OCI-M2 (cell line): ENCODE measurements around the gene DCTPP1.

Source experiments
- DNase-seq: peaks from one replicate; lab custom pipeline; 2025; ENCODE audit not compliant: unreplicated experiment; lab: John Stamatoyannopoulos, UW

DCTPP1 gene

DNA sequence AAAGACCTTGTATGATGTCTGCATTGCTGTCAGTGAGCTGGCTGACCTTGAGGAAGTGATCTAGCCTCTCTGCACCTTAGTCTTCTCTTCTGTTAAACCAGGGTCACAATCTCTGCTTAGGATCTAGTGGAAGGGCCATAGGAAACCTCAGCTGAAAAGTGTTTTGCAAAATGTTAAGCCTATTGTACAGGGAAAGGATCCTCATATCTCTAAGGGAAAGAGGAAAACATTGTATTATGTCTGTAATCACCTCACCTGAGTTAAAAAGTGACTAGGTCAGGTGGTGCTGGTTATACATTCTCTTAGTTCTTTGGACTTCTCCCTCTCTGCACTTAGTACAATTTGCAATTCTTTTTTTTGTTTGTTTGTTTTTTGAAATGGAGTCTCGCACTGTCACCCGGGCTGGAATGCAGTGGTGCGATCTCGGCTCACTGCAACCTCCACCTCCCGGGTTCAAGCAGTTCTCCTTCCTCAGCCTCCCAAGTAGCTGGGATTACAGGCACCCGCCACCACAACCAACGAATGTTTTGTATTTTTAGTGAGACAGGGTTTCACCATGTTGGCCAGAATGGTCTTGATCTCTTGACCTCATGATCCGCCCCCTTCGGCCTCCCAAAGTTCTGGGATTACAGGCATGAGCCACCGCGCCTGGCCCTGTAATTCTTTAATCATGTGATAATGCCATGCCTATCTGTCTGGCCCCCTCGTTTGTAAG, 17.8 kb upstream of the DCTPP1 start:
- no peak for DNase-seq

DNA sequence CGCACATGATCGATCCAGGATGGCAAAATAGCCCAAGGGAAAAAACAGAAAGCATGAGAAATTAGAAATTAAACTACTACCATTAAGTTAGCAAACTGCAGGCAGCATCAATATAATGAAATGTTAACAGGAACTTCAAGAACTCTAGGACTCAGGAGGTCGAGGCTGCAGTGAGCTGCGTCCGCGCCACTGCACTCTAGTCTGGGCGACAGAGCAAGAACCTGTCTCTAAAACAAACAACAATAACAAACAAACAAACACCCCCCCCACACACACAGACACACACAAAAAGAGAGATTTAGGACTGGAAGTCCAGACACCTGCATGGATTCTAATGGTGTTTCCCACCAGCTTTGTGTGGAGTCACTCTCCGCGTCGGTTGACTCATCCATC, 16.4 kb upstream of the DCTPP1 start:
- DNase-seq: no peak

GRCh38 chr16:30445408-30446202, 15.8 kb upstream of the DCTPP1 start, which contains the start of gene SEPHS2:
TSS of gene SEPHS2 (minus strand) at chr16:30445874. CDS start at chr16:30445727, 147 bp downstream.
- DNase-seq: peak; percentile 96

GRCh38 chr16:30445149-30445407, 15.2 kb upstream of the DCTPP1 start:
- DNase-seq: no peak

DNA sequence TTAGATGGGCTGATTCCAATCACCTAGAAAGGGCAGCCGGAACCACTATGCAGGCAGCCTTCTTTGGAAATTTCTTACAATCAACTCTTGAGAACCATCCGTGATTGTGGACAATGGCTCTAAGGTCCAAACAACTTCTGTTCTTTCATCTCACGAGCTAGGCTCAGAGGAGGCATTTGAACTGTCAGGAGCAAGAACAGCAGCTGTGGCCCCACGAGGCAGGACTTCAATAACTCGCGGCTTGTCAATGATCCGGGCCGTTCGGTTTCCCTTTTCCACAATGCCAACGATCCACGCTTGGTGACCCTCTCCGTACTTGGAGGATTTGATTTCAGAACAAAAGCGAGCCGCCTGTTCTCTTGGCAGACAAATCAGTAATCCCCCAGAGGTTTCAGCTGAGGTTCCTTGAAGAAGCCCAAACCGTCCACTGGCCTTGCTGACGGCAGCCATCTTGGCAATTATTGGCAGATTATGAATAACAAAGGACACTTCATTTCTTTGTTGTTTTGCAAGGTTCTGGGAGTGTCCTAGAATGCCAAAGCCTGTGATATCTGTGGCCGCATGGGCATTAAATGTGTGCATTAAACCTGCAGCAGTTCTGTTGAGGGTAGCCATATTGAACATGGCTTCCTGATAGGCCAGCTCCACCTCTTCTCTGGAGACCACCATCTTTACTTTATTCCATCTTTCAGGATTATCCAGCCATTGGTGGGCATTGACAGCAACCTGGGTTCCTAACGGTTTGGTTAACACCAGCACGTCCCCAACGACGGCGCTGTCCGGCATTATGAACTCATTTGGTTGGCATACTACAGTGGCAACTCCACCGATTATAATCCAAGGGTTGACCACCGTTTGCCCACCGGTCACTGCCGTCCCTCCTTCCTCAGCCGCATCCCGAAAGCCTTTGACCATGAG, 14.7 kb upstream of the DCTPP1 start:
- no peak for DNase-seq

GRCh38 chr16:30443631-30444030, 13.8 kb upstream of the DCTPP1 start:
- DNase-seq: no peak

GRCh38 chr16:30439720-30440348, 10.0 kb upstream of the DCTPP1 start:
- DNase-seq: no peak

GRCh38 chr16:30438835-30439234, 9.0 kb upstream of the DCTPP1 start:
- no peak for DNase-seq

- no peak for DNase-seq
Measured at GRCh38 chr16:30437511-30438046, 7.7 kb upstream of the DCTPP1 start.

DNA sequence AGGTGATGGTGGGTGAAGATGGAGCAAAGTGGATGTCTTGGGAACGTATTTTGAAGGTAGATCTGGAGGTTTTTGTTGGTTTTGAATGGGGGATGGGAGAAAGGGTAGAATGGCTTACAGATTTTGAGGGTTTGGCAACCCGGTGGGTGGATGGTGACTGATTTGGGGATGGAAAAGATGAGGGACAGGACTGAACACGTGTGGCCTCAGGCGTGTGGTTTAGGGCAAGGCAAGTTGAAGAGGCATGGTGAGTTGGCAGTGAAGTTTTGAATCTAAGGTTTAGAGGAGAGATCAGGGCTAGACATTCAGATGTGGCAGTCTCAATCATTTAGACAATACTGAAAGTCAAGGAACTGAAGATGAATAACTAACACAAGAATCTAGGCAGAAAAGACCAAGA, 5.0 kb upstream of the DCTPP1 start:
- DNase-seq: no peak

DNA sequence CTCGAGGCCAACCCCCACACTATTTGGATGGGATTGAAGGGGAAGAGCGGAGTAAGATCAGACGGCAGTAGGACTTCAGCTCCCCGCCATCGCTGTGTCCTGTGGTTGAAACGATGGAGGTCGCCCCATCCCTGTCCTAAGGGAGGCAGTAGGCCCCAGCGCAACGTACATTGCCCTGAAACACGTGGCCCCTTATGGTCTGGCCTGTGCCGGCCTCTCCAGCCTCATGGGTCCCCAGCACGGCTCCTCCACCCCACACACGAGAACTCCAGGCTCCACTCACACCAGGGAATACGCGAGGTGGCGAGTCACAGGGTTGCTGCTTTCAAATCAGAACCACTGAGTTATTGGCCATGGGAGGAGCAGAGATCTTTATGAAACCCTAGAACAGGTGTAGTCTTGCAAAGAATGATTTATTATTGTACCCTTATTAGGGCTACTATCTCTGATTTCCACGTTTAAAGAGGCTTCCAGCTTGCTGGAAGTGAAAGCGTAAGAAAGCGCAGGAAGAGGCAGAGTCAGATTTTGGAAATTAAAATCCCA, 669 bp upstream of the DCTPP1 start:
- no peak for DNase-seq

DNA sequence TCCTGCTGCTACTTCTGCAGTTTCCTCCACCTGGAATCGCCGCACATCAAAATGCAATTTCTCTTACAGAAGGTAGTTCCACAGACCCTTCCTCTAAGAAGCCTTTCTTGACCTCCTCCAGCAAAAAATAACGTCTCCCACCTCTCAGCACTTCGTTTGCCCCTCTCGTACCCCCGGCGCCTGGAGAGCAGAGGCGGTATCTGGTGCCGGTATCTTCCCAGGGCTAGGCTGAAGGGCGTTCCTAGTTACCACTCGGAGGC, 482 bp downstream of the DCTPP1 start:
- no peak for DNase-seq

DNA sequence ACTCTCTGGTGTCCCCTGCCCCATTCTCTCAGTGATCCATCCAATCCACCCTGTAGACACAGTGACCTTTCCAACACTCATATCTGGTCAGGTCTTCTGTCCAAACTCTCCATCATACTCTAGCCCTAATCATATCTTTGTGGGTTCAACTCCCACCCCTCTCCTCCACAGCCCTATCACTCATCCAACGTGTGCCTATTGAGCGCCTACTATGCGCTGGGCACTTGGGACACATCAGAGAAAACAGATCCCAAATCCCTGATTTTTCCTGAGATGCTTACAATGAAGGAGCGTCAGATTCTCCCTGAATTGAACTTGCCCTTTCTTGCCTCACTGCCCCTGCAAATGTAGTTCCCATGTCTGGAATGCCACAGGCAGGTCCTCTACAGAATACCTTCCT, 1.8 kb downstream of the DCTPP1 start:
- no peak for DNase-seq

DNA sequence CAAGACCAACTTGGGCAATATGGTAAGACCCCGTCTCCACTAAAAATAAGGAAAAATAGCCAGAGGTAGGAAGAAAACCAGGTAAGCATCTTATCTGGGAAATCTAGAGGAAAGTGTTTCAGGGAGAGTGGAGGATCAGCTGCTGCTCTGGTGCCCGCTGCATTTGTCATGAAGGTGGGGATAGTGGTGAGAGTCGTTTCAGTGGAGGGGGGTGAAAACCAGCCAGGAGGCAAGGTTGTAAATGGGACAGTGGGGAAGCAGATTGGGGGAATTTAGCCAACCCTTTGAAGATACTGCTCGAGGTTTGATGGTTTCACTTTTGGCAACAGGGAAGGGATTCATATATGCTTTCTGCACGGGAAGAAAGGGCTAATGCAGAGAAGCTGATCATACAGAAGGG, 8.8 kb downstream of the DCTPP1 start:
- DNase-seq: no peak

DNA sequence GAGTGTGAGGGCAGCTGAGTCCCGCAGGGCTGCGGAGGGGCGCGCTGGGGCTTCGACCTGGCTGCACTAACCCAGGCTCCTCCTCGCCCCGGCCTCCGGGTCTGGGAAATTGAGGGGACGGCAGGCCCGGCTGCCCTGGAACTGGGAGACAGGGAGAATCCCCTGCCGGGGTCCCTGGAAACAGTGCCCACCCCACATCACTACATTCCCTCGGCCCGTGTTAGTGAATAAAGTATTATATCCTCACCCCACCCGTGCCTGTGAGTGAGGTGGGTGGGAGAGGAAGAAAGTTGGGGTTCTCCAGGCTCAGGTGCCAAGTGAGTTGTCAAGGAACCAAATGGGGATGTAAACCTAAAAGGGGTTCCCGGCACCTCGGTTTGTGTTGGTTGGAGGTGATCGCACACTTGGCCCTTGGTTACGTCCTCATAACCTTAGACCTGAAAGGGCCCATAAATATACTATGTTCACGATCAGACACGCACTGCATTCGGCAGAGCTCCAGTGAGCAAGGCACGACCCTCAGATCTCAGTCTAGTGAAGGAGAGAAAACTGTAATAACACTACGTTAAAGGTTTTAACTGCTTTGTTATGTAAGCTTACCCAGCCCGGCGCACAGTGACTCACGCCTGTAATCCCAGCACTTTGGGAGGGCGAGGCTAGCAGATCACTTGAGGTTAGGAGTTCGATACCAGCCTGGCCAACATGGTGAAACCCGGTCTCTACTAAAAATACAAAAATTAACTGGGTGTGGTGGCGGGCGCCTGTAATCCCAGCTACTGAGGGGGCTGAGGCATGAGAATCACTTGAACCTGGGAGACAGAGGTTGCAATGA, 11.3 kb downstream of the DCTPP1 start:
- no peak for DNase-seq

DNA sequence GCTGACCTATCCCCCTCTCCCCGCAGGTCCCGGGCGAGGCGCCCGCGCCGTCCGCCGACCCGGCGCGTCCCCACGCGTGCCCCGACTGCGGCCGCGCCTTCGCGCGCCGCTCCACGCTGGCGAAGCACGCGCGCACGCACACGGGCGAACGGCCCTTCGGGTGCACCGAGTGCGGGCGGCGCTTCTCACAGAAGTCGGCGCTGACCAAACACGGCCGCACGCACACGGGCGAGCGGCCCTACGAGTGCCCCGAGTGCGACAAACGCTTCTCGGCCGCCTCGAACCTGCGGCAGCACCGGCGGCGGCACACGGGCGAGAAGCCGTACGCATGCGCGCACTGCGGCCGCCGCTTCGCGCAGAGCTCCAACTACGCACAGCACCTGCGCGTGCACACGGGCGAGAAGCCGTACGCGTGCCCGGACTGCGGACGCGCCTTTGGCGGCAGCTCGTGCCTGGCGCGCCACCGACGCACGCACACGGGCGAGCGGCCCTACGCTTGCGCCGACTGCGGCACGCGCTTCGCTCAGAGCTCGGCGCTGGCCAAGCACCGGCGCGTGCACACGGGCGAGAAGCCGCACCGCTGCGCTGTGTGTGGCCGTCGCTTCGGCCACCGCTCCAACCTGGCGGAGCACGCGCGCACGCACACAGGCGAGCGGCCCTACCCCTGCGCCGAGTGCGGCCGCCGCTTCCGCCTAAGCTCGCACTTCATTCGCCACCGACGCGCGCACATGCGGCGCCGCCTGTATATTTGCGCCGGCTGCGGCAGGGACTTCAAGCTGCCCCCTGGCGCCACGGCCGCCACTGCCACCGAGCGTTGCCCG, 12.1 kb downstream of the DCTPP1 start:
- no peak for DNase-seq

DNA sequence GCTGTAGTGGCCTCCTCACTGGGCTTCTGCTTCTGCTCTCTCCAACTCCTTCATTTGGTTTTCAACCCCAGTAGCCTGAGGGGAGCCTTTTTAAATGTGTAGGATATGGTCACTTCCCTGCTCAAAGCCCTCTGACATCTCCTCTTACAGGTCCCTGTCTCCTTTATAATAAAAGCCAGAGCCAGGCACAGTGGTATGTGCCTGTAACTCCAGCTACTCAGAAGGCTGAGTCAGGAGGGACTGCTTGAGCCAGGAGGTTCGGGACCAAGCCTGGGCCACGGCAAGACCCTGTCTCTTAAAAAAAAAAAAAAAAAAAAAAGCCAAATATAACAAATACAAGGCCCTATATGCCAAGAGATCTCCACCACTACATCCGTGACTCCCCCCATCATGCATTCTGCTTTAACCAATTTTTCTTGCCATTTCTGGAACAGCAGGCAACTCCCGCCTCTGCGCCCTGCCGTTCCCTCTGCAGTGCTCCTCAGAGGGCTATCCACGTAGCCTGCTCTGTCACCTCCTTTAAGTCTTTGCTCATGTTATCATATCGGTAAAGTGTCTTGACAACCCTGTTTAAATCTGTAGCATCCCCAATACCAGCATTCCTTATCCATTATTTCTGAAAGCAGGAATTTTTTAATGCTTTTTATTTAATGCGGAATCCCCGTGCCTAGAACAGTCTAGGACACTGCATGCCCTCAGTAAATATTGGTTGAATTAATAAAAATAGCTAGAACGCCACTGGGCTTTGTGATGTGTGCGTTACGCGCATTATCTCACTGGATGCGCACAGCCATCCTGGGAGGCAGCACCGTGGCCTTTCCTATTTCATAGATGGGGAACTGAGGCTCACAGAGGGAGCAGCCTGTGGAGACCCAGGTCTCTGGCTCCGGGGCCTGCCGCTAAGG, 13.0 kb downstream of the DCTPP1 start:
- no peak for DNase-seq

DNA sequence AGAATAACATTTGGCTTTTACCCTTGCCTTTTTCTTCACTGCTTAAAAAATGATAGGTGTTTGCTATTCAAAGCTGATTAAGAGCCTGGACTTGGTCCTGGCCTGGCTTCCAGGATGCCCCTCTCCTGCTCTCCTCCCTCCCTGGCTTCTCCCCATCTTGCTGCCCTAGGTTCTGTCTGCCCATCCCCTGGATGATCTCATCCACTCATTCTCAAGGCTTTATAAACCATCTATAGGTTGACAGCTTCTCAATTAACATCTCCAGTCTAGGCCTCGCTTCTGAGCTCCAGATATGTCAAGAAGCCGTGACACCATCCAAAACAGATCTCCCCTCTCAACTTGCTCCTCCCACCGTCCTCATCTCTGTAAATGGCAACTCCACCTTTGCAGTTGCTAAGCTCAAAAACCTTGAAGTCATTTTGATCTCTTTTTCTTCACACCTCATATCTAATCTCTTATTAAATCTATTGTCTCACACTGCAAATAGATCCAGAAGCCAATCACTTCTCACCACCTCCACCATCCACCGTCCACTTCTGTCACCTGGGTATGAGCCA, 13.7 kb downstream of the DCTPP1 start:
- no peak for DNase-seq
